SU-DHL-6 (cell line): ENCODE measurements around the gene HOXC6.

Experiments
- H2AFZ ChIP-seq: fragments of 200-600 bp; sonication (generic); 2 replicates; pipeline ENCODE4 v1.6.1; 2014; ENCODE audit warnings: low read depth, mild to moderate bottlenecking, moderate library complexity, mixed read lengths, antibody characterized with exemption, low read length; ENCODE audit not compliant: severe bottlenecking
- H3F3A ChIP-seq: fragments of 200-600 bp; shearing (Covaris generic); 2 replicates; pipeline ENCODE4 v1.6.0; 2016; ENCODE audit warnings: antibody characterized with exemption, mild to moderate bottlenecking; ENCODE audit not compliant: insufficient read depth
- H3K27ac ChIP-seq: fragments of 200-600 bp; sonication (generic); 2 replicates; pipeline ENCODE4 v1.5.1; 2016; ENCODE audit warnings: low read depth, mild to moderate bottlenecking, low read length, moderate library complexity, mixed read lengths
- H3K27me3 ChIP-seq: fragments of 200-600 bp; sonication (generic), shearing (Covaris generic); 2 replicates; pipeline ENCODE4 v1.6.0; 2014; ENCODE audit warnings: mild to moderate bottlenecking, low read length
- H3K36me3 ChIP-seq: fragments of 200-600 bp; sonication (generic); 2 replicates; pipeline ENCODE4 v1.6.1; 2014; ENCODE audit warnings: mild to moderate bottlenecking, low read length, mixed read lengths
- H3K4me2 ChIP-seq: fragments of 300-600, 200-600 bp; shearing (Covaris generic), sonication (generic); 2 replicates; pipeline ENCODE4 v1.6.0; 2014; ENCODE audit warnings: low read length, low read depth, mild to moderate bottlenecking; ENCODE audit not compliant: poor library complexity, severe bottlenecking
- H3K4me3 ChIP-seq: fragments of 200-600 bp; sonication (generic); 2 replicates; pipeline ENCODE4 v1.5.1; 2014; ENCODE audit warnings: antibody characterized with exemption, low read length, mild to moderate bottlenecking, mixed read lengths; ENCODE audit not compliant: insufficient read depth, poor library complexity, severe bottlenecking
- H3K79me2 ChIP-seq: fragments of 200-600 bp; sonication (generic); 2 replicates; pipeline ENCODE4 v1.6.1; 2014; ENCODE audit warnings: mild to moderate bottlenecking, low read length, moderate library complexity; ENCODE audit not compliant: insufficient read depth
- H3K9ac ChIP-seq: fragments of 200-600 bp; sonication (generic); 2 replicates; pipeline ENCODE4 v1.7.0; 2014; ENCODE audit warnings: mild to moderate bottlenecking, low read length
- H3K9me2 ChIP-seq: fragments of 200-600 bp; sonication (generic); replicated peaks from 2 replicates; pipeline ENCODE4 v1.6.1; 2014; ENCODE audit warnings: low read length; ENCODE audit not compliant: insufficient read depth
- H3K9me3 ChIP-seq: fragments of 200-600 bp; sonication (generic); 2 replicates; pipeline ENCODE4 v1.6.1; 2014; ENCODE audit warnings: low read length, mixed read lengths; ENCODE audit not compliant: insufficient read depth
- H4K20me1 ChIP-seq: fragments of 200-600 bp; sonication (generic); 2 replicates; pipeline ENCODE4 v1.6.1; 2014; ENCODE audit warnings: low read depth, mild to moderate bottlenecking, antibody characterized with exemption, low read length, moderate library complexity, mixed read lengths
- EZH2phosphoT487 ChIP-seq: fragments of 200-600 bp; sonication (generic), shearing (Covaris generic); conservative IDR thresholded peaks from 2 replicates; pipeline ENCODE4 v1.6.1; 2018; ENCODE audit warnings: mild to moderate bottlenecking, antibody characterized with exemption, low read length, moderate library complexity, mixed read lengths
- TF ChIP-seq, protein P1 (sequence below): fragments of 200-600 bp; sonication (generic); IDR thresholded peaks from one replicate; pipeline ENCODE4 v1.5.1; 2017; ENCODE audit warnings: antibody characterized with exemption, mild to moderate bottlenecking, low read length, moderate library complexity; ENCODE audit not compliant: insufficient read depth, poor library complexity, severe bottlenecking

Gene HOXC6

DNA sequence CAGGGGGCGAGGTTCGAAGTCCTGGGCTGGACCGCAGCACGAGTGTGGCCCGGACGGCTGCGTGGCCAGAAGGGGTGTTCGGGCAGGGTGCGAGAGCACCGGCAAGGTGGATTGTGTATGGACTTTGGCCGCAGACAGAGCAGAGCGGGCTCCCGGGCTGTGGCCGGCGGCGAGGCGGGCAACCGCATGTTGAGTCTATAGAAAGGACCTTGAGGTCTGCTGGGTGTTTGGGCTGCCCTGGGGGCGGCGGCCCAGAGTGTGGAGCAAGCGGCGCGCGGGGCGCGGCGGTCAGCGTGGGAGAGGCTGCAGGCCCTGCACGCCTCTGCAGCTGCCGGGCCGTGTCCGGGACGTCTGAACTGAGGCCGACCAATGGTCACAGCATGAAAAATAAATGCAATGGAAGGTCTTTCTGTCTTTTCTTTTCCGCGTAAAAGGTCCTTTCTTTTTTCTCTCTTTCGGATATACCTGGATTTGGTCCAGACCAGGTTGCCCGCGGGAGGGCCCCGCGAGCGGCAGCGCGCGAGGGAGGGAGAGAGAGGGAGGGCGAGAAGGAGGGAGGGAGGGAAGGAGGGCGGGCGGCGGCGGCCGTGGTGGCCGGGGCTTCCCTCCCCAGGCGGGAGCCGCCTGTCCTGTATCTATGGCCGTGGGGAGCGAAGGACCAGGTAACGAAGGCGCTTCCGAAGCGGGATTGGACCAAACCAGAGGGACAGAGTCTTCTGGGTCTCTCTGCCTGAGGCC lies 33.8 kb upstream of the HOXC6 start:
- no peak for TF ChIP-seq EZH2phosphoT487
- TF ChIP-seq, protein P1, sequence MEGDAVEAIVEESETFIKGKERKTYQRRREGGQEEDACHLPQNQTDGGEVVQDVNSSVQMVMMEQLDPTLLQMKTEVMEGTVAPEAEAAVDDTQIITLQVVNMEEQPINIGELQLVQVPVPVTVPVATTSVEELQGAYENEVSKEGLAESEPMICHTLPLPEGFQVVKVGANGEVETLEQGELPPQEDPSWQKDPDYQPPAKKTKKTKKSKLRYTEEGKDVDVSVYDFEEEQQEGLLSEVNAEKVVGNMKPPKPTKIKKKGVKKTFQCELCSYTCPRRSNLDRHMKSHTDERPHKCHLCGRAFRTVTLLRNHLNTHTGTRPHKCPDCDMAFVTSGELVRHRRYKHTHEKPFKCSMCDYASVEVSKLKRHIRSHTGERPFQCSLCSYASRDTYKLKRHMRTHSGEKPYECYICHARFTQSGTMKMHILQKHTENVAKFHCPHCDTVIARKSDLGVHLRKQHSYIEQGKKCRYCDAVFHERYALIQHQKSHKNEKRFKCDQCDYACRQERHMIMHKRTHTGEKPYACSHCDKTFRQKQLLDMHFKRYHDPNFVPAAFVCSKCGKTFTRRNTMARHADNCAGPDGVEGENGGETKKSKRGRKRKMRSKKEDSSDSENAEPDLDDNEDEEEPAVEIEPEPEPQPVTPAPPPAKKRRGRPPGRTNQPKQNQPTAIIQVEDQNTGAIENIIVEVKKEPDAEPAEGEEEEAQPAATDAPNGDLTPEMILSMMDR = no peak
- no peak overlapping the region for H3K4me3 ChIP-seq
- no peak overlapping the region for H3K4me2 ChIP-seq
- H3K9me3 ChIP-seq = no peaks in the 10 kb centered on the region
- no peaks in the 10 kb centered on the region for H3K36me3 ChIP-seq
- no peaks in the 10 kb centered on the region for H3F3A ChIP-seq
- no peaks in the 10 kb centered on the region for H3K9me2 ChIP-seq
- H3K79me2 ChIP-seq = no peaks in the 10 kb centered on the region
- H2AFZ ChIP-seq = no peak overlapping the region
- no peak overlapping the region for H3K9ac ChIP-seq
- no peaks in the 10 kb centered on the region for H4K20me1 ChIP-seq
- H3K27me3 ChIP-seq = no peaks in the 10 kb centered on the region
- H3K27ac ChIP-seq = no peak overlapping the region

DNA sequence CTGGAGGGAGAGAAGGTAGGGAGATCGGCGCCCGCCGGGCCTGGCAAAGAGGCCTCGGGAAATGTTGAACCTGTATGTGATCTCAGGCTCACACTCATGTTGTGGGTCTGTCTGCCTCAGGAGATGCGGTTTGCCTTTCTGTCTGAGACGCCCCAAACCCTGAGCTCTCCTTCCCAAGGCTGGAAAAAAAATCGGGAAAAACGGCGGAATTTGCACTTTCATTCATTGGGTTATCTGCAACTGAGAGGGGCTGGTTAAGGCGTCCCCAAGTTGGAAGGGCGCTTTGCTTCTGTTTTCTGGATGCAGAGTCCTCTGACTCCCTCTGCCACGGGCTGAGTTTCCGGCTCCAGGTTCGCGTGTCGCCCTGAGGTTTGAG lies 33.2 kb upstream of the HOXC6 start:
- H3K27me3 ChIP-seq = no peaks in the 10 kb centered on the region
- H2AFZ ChIP-seq = no peak overlapping the region
- no peak overlapping the region for H3K4me2 ChIP-seq
- H3F3A ChIP-seq = no peaks in the 10 kb centered on the region
- H3K9me2 ChIP-seq = no peaks in the 10 kb centered on the region
- no peak overlapping the region for H3K27ac ChIP-seq
- no peaks in the 10 kb centered on the region for H4K20me1 ChIP-seq
- H3K79me2 ChIP-seq = no peaks in the 10 kb centered on the region
- no peak overlapping the region for H3K9ac ChIP-seq
- TF ChIP-seq, protein P1 = no peak
- no peak for TF ChIP-seq EZH2phosphoT487
- no peaks in the 10 kb centered on the region for H3K36me3 ChIP-seq
- H3K9me3 ChIP-seq = no peaks in the 10 kb centered on the region
- H3K4me3 ChIP-seq = no peak overlapping the region

DNA sequence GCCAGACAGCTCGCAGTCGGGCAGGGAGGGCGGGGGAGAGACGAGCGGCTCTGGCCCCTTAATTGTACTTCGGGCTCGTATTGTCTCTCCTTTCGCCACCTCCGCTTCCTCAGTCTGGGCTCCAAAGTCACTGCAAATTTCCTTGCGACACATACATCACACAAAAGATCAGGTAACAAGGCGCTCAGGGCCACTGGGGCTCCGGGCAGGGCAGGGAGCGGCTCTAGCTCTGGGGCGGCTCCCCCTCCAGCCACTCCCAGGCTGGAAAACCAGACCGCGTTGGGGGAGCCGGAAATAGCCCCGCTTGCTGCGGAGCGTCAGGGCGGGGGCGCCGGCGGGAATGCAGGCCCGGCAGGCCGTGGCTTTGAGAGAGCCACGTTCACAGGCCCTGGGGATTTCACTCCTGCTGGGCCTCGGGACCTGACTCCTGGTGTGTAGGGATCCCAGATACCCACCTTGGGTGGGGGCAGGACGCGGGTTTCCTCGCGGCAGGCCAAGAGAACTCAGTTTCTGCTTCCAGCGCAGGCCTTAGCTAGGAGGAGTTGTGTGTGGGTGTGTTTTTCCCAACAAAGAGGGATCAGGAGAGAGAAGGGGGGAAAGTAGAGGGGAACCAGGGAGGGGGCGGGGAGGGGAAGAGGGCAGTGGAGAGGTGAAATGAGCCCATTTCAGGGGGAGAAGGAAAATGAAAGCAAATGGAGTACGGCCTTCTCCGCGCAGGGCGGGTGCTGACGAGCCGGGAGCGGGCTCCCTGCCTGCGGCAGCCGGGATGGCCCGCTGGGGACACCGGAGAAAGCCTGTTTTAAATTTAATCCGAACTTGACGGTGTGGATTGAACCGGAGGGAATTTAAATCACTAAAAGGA lies 32.6 kb upstream of the HOXC6 start:
- no peak overlapping the region for H3K27ac ChIP-seq
- H3K9me3 ChIP-seq = no peaks in the 10 kb centered on the region
- H3K4me2 ChIP-seq = no peak overlapping the region
- H3F3A ChIP-seq = no peaks in the 10 kb centered on the region
- H3K27me3 ChIP-seq = no peaks in the 10 kb centered on the region
- no peak overlapping the region for H3K9ac ChIP-seq
- TF ChIP-seq, protein P1 = no peak
- TF ChIP-seq EZH2phosphoT487 = no peak
- no peak overlapping the region for H3K4me3 ChIP-seq
- no peaks in the 10 kb centered on the region for H3K9me2 ChIP-seq
- no peaks in the 10 kb centered on the region for H4K20me1 ChIP-seq
- no peak overlapping the region for H2AFZ ChIP-seq
- H3K36me3 ChIP-seq = no peaks in the 10 kb centered on the region
- no peaks in the 10 kb centered on the region for H3K79me2 ChIP-seq
